NCI-H128 (cell line): ENCODE measurements around the gene PDK1.
"Not testable (repeated sequence)": the region's sequence is repeated elsewhere in the genome, so short reads cannot be mapped to it uniquely, and the experiment has no call there.

Source experiments
- DNase-seq: peaks from one replicate; lab custom pipeline; 2025; ENCODE audit not compliant: unreplicated experiment; lab: John Stamatoyannopoulos, UW

The PDK1 gene

GRCh38 chr2:172552547-172553291 lies 3.2 kb upstream of the PDK1 start:
- DNase-seq: no peak

DNA sequence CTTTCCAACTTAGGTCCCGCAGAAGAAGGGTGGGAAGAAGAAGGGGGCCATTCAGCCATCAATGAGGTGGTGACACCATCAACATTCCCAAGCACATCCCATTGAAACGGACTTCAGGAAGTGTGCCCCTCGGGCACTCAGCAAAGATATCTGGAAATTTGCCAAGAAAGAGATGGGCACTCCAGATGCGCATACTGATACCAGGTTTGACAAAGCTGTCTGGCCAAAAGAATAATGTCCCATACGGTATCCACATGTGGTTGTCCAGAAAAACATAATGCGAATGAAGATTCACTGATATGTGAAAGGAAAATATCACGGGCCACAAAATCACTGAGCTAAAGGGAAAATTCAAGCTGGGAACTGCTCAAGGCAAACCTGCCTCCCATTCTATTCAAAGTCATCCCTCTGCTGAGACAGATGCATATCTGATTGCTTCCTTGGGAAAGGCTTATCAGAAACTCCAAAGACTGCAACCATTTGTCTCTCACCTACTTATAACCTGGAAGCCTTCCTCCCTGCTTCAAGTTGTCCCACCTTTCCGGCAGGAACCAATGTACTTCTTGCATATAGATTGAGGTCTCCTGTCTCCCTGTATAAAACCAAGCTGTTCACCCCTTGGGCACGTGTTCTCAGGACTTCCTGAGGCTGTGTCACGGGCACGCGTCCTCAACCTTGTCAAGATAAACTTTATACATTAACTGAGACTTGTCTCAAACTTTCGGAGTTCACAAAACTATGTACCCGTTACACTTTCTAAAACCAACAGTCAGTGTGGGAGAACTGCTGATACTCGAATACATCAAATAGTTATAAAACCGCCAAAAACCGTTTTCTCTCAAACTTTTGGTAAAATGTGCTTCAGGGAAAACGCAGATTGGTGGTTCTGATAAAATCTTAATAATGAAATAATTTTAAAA lies 1.3 kb upstream of the PDK1 start:
- no peak for DNase-seq

GRCh38 chr2:172555272-172555521 lies 693 bp upstream of the PDK1 start:
- DNase-seq: no peak

DNA sequence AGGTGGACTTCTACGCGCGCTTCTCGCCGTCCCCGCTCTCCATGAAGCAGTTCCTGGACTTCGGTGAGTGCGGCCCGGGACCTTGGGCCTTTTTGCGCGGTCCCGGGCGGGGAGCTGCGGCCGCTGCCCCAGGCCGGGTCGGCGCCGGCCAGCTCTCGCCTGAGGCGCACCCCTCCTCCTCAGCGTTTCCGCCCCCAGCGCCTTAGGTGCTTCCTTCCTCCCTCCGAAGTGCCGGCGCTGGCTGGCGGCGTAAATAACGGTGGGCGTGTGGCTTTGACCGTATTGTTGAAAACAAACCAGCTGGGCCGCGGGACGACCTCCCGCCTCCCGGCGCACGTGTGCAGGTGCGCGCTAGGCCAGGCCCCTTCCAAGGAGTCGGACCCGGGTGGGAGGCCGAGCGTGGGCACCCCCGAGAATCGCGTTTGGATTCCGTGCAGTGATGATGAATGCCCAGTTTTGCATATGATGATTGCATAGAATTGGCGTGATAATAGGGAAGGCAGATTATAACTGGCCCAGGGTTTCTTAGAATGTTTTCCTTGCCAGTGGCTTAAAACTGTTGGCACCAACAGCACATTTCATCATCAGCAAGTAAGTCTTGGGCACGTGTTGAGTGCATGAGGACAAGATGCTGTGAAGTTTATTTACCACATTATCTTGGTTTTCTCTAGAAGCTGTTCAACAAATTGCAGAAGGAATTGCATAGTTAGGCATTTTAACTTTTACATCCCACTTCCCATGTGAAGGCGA lies 569 bp downstream of the PDK1 start:
- peak; percentile 8 for DNase-seq

DNA sequence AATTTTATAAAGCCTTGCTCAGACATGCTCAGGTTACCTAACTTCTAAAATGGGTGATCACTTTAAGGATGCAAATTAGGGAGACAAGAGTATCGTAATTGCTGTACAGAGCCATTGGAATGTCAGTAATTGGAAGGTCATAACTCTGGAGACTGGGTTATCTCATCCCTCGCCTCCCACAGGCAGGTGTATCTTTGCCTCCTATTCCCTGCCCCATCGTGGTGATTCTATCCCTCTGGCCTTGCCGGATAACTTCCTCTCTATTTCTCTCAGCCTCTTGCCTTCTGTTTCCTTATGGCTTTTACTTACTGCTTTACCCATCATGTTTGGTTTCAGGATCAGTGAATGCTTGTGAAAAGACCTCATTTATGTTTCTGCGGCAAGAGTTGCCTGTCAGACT lies 2.5 kb downstream of the PDK1 start:
- no peak for DNase-seq

- no peak for DNase-seq
Measured at GRCh38 chr2:172560721-172561120, 4.8 kb downstream of the PDK1 start.

DNA sequence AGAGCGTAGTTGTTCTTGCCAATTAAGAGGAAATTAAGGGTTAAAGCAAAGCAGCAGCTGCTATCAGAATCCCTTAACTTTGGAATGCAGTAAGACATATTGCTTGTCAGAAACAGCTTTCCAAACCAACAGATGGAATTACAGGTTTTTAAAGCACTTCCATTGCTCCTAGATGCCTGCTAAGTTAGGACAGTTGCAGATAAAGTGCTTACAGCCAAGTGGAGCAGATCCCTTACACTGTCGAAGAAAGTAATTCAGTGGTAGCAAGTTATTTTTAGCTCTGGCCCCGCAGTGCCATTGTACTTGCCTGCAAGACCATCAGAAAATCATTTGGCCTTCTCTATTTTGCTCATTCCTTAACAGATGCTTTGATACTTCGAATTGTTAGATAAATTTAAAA lies 5.4 kb downstream of the PDK1 start:
- no peak for DNase-seq

DNA sequence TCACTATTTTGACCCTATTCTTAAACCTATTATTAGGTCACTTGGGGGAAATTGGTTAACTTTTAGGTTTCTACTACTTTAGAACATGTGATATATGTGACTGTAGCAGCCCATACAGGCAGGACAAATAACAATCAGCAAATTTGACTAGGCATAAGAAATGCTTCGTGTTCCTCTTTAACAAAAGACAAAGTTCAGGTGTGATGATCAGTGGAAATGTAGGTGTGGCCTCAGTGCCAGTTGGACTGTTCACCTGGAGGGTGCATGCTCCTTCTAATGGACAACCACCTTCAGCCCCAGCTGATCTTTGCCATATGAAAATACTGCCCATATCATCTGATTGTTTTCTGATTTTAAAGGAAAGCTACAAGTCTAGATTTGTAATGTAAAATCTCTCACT lies 6.4 kb downstream of the PDK1 start:
- DNase-seq: no peak

DNA sequence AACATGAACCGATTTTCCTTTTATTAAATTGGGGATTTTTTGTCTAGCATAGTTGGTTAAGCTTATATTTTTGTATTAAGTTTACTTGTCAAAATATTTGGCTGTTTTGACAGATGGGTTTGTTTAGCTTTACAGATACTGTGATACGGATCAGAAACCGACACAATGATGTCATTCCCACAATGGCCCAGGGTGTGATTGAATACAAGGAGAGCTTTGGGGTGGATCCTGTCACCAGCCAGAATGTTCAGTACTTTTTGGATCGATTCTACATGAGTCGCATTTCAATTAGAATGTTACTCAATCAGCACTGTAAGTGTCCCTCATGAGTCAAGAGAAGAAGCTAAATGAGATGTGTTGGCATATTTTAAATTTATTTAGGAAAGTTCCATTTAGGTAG lies 8.5 kb downstream of the PDK1 start:
- no peak for DNase-seq

DNA sequence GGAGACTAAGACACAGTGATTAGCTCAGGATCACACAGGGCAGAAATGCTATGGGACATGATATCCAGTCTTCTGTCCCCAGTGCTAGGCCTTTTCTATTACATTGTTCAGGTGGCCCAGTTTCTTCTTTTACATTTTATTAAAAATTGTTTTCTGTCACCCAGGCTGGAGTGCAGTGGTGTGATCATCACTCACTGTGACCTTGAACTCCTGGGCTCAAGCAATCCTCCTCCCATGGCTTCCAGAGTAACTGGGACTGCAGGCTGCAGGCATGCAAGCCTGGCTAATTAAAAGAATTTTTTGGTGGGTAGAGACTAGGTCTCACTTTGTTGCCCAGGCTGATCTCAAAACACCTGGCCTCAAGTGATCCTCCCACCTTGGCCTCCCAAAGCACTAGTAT lies 15.4 kb downstream of the PDK1 start:
- no peak for DNase-seq

DNA sequence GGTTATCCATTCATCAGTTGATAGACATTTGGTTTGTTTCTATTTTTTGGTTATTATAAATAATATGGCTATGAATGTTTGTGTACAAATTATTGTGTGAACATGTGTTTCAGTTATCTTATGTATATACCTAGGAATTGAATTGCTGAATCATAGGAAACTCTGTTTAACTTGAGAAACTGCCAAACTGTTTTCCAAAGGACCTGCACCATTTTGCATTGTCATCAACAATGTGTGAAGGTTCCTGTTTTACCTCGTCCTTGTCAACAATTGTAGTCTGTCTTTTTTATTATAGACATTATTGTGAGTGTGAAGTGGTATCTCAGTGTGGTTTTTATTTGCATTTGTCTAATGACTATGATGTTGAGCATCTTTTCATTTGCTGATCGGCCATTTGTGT lies 17.1 kb downstream of the PDK1 start:
- no peak for DNase-seq

GRCh38 chr2:172574965-172575364 lies 19.1 kb downstream of the PDK1 start:
- no peak for DNase-seq

- DNase-seq: no peak
Measured at GRCh38 chr2:172578054-172578453, 22.2 kb downstream of the PDK1 start.

DNA sequence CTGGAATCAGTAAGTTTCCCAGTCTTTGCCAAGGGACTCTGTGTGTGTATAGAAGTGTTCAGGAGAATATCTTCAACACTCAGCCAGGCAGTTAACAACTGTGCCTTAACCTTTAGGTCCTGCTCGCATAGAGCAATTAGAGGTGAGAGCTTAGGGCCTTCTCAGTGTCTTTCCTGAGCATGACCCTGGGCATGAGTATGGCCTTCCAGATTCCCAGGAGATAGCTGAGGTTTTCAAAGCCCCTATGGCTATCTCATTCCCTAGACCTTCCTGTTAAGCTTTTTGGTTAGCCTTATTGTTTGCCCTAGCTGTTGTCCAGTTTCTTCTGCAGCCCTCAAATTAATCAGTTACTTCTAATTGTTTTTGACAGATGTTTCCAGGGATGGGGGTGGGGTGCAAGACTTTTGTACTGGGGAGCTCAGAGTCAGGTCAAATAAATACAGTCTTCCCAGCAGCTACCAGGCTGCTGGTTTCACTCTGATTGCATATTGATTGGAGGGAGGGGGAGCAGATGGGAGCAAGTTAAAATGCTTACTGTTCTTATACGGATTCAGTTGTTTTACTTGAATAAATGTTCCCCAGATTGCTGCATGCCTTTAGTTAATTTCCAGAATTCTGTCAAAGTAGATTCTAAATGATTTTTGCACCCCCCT lies 23.1 kb downstream of the PDK1 start:
- no peak for DNase-seq

DNA sequence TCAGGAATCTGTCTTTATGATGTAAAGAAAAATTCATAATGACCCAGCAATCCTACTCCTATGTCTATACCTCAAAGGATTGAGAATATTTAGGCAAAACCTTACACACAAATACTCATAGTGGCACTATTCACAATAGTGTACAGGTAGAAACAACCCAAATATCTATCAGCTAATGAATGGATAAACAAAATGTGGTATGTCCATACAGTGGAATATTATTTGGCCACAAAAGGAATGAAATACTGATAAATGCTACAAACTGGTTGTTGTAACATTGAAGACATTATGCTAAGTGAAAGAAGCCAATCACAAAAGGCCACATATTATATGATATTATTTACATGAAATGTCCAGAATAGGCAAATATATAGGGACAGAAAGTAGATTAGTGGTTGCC lies 24.7 kb downstream of the PDK1 start:
- no peak for DNase-seq

GRCh38 chr2:172582656-172583055 lies 26.8 kb downstream of the PDK1 start:
- no peak for DNase-seq

GRCh38 chr2:172586245-172586891 lies 30.5 kb downstream of the PDK1 start:
- DNase-seq: no peak

DNA sequence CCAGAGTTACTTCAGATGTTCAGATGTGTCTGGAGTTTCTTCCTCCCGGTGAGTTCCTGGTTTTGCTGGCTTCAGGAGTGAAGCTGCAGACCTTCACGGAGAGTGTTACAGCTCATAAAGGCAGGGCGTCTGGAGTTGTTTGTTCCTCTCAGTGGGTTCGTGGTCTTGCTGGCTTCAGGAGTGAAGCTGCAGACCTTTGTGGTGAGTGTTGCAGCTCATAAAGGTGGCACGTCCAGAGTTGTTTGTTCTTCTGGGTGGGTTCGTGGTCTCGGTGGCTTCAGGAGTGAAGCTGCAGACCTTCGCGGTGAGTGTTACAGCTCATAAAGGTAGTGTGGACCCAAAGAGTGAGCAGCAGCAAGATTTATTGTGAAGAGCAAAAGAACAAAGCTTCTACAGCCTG lies 31.3 kb downstream of the PDK1 start:
- DNase-seq: not testable (repeated sequence)

DNA sequence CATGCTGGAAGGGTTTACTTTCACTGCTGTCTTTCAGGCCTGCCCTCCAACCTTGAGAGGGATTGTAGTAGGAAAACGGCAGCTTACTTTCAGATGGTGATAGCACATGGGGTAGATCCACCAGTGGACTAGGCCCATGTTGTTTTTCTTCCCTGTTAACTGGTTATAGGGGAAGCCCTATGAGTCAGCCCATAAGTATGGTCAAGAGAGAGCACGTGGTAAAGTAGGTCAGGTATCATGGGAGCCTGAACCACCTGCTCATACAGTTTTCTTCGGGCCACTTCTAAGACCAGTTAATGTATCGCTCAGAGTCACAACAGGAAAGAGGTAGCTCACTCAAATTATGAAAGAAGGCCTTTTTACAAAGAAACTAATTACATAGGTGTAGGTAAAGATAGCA lies 33.0 kb downstream of the PDK1 start:
- no peak for DNase-seq

DNA sequence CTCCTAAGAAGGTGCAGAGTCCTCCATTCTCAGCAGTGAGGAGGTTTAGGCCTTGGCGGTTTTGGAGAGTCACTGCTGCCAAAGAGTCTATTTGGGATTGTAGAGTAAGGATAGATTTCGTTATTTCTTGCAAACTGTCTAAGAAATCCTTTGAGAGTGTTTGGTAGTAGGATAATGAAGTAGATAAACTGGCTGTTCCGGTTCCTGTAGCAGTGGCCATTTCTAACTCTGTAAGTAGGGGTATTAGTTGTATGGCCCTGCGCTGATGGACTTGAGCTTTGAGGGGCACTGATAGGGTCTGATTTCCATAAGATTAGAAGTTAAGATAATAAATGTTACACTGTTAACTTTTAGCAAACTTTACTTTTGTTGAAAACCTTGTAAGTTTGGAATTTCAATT lies 35.5 kb downstream of the PDK1 start:
- DNase-seq: not testable (repeated sequence)

- DNase-seq: not testable (repeated sequence)
Measured at GRCh38 chr2:172592190-172592589, 36.3 kb downstream of the PDK1 start.
